GM12873 (cell line): ENCODE data around the gene HMOX1.

Source experiments
- CTCF ChIP-seq: IDR thresholded peaks from 2 replicates; pipeline ENCODE4 v1.5.1; 2012; ENCODE audit warnings: low read depth, mild to moderate bottlenecking, moderate library complexity, low read length, control low read depth; ENCODE audit not compliant: insufficient read depth; ENCODE audit errors: missing control alignments

The HMOX1 gene

GRCh38 chr22:35383679-35384071, 2.8 kb downstream of the HMOX1 start:
- no peak for TF ChIP-seq CTCF

- no peak for TF ChIP-seq CTCF
Observed at GRCh38 chr22:35384527-35384926, 3.6 kb downstream of the HMOX1 start.

- no peak for TF ChIP-seq CTCF
Observed at GRCh38 chr22:35384975-35385588, 4.2 kb downstream of the HMOX1 start.

GRCh38 chr22:35386670-35387288, 5.9 kb downstream of the HMOX1 start:
- no peak for TF ChIP-seq CTCF

- no peak for TF ChIP-seq CTCF
Observed at GRCh38 chr22:35390933-35391332, 10.0 kb downstream of the HMOX1 start.

- no peak for TF ChIP-seq CTCF
Observed at GRCh38 chr22:35392357-35392756, 11.5 kb downstream of the HMOX1 start.

GRCh38 chr22:35393116-35394010, 12.5 kb downstream of the HMOX1 start:
- TF ChIP-seq CTCF, result no peak
